ENCODE results near the gene ZCCHC14.

GRCh38 chr16:87380403-87380802, 112.4 kb downstream of the ZCCHC14 start:
- TF ChIP-seq, protein P1, sequence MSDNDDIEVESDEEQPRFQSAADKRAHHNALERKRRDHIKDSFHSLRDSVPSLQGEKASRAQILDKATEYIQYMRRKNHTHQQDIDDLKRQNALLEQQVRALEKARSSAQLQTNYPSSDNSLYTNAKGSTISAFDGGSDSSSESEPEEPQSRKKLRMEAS (IDR thresholded peaks at IDR 0.05) = 0 out of 2 replicates have a peak, but pooled peaks have one; percentile 26
- TF ChIP-seq FOXA1 (IDR thresholded peaks at IDR 0.05) (no peak), FOXA1 (CRISPR knock-in tag; IDR thresholded peaks at IDR 0.05) (no peak), DNMT1 (CRISPR knock-in tag; IDR thresholded peaks at IDR 0.05) (no peak), ZFP37 (CRISPR knock-in tag; IDR thresholded peaks at IDR 0.05; ENCODE audit: borderline replicate concordance) (no peak), SALL1 (CRISPR knock-in tag; IDR thresholded peaks at IDR 0.05) (peak; percentile 37; the same call in 1 of the 2 replicates), POLR2A (IDR thresholded peaks at IDR 0.05; ENCODE audit: insufficient read depth in 1 of 2, low read depth in 2 of 2, low read length in 2 of 2) (no peak), CTCF (CRISPR knock-in tag; IDR thresholded peaks at IDR 0.05) (no peak), MXI1 (IDR thresholded peaks at IDR 0.05; ENCODE audit: borderline replicate concordance, low read depth, low read length) (no peak)

Measured in HepG2 (cell line).